GM12878 (cell line): Measurements from ENCODE around the gene HOXD10. TPM values are rescaled to one million over a fixed set of nuclear protein-coding genes. Genes with fewer than 3 reads are reported as not detected.
A peak's percentile ranks its signal among the peaks of the same experiment; 100 is the strongest.

Experiments
- ASH2L ChIP-seq: fragments of 300-600, 200-600 bp; sonication (generic); IDR thresholded peaks from 2 replicates; pipeline ENCODE4 v1.6.1; 2017; ENCODE audit warnings: low read depth, mild to moderate bottlenecking, borderline replicate concordance
- CHD4 ChIP-seq: fragments of 200-600 bp; sonication (generic); IDR thresholded peaks from 2 replicates; pipeline ENCODE4 v1.6.1; 2016; ENCODE audit warnings: mild to moderate bottlenecking
- CREB1 ChIP-seq: IDR thresholded peaks from 2 replicates; pipeline ENCODE4 v1.6.1; 2012; ENCODE audit warnings: low read depth, mild to moderate bottlenecking, inconsistent platforms
- ETV6 ChIP-seq, 2 experiments: fragments of 450-650 bp in 1 of 2; IDR thresholded peaks in 1 of 2; conservative IDR thresholded peaks in 1 of 2; 2 replicates each; pipeline ENCODE4 v1.6.1; 2014; ENCODE audit warnings: antibody characterized with exemption in 1 of 2, borderline replicate concordance in 1 of 2, low read depth in 1 of 2, mild to moderate bottlenecking in 1 of 2, moderate library complexity in 1 of 2
- HCFC1 ChIP-seq: fragments of 150-350 bp; IDR thresholded peaks from 2 replicates; pipeline ENCODE4 v1.6.1; 2014; ENCODE audit warnings: low read length
- IRF4 ChIP-seq: IDR thresholded peaks from 2 replicates; pipeline ENCODE4 v1.6.1; 2011; ENCODE audit warnings: low read depth, low read length
- RUNX3 ChIP-seq: IDR thresholded peaks from 2 replicates; pipeline ENCODE4 v1.6.1; 2012; ENCODE audit warnings: low read length, inconsistent platforms
- SRF ChIP-seq, 2 experiments: IDR thresholded peaks; 2 replicates each; pipeline ENCODE4 v1.6.1; 2011; ENCODE audit warnings: low read depth in 2 of 2, low read length in 2 of 2, mild to moderate bottlenecking in 1 of 2, moderate library complexity in 1 of 2
- YBX1 ChIP-seq: fragments of 450-650 bp; IDR thresholded peaks from 2 replicates; pipeline ENCODE4 v1.6.1; 2016; ENCODE audit warnings: antibody characterized with exemption
- ZNF207 ChIP-seq: fragments of 450-650 bp; IDR thresholded peaks from 2 replicates; pipeline ENCODE4 v1.6.1; 2014; ENCODE audit warnings: antibody characterized with exemption, mild to moderate bottlenecking, borderline replicate concordance
- ZNF384 ChIP-seq: IDR thresholded peaks from 2 replicates; pipeline ENCODE4 v1.6.1; 2012; ENCODE audit warnings: low read depth, mild to moderate bottlenecking, low read length, improper control_type of control experiment, borderline replicate concordance
- ZNF622 ChIP-seq: fragments of 450-650 bp; IDR thresholded peaks from 2 replicates; pipeline ENCODE4 v1.6.1; 2017; ENCODE audit warnings: mild to moderate bottlenecking, inconsistent platforms
- ZZZ3 ChIP-seq: IDR thresholded peaks from 2 replicates; pipeline ENCODE4 v1.6.1; 2011; ENCODE audit warnings: low read depth; ENCODE audit not compliant: control insufficient read depth, insufficient read length
- polyA plus RNA-seq, 11 experiments: library from polyadenylated mRNA; depleted of rRNA in 4 of 11; unstranded in 6 of 11; stranded (reverse) in 5 of 11; fragments of >200 nt; fragmentation: Nextera tagmentation in 4 of 11; fragmentation: Illumina TruSeq in 1 of 11; extraction: Ambion mirVana in 4 of 11; extraction: Trizol in 1 of 11; gene quantifications; 1 replicate in 1 of 11; 2 replicates in 10 of 11; pipeline versions ENCODE4 v1.2.1 to v1.2.3, GENCODE V29; 2011 to 2016; ENCODE audit warnings: inconsistent platforms in 2 of 11, missing spikeins in 2 of 11, low read depth in 1 of 11
- total RNA-seq, 4 experiments: library from RNA; depleted of rRNA in 3 of 4; stranded (reverse); fragments of >200 nt in 3 of 4; fragmentation: Illumina TruSeq in 1 of 4; extraction: Trizol in 1 of 4; gene quantifications; 2 replicates each; pipeline versions ENCODE4 v1.2.1 to v1.2.3, GENCODE V29; 2013 to 2021
- TF ChIP-seq, protein P1 (sequence below): fragments of 450-650 bp; formaldehyde crosslinking; IDR thresholded peaks from 2 replicates; pipeline ENCODE4 v1.5.0; 2022; ENCODE audit warnings: mild to moderate bottlenecking, missing genetic modification characterization
- TF ChIP-seq, protein P2 (sequence below): fragments of 450-650 bp; IDR thresholded peaks from 2 replicates; pipeline ENCODE4 v1.6.1; 2017; ENCODE audit warnings: borderline replicate concordance
- TF ChIP-seq, protein P3 (sequence below): fragments of 450-650 bp; IDR thresholded peaks from 2 replicates; pipeline ENCODE4 v1.6.1; 2017; ENCODE audit warnings: mild to moderate bottlenecking, low read depth, inconsistent platforms; ENCODE audit not compliant: poor library complexity, severe bottlenecking
- TF ChIP-seq, protein P4 (sequence below): fragments of 450-650 bp; IDR thresholded peaks from 2 replicates; pipeline ENCODE4 v1.6.1; 2017; ENCODE audit warnings: low read depth, mild to moderate bottlenecking, moderate library complexity
- TF ChIP-seq, protein P5 (sequence below): fragments of 450-650 bp; conservative IDR thresholded peaks from 2 replicates; pipeline ENCODE4 v1.6.1; 2017; ENCODE audit warnings: mild to moderate bottlenecking, moderate library complexity

The HOXD10 gene
- total and polyA plus RNA-seq, 10 of the 15 experiments (the other 5 are each of a cell fraction or from before 2014, with no cell fraction given) = not detected

DNA sequence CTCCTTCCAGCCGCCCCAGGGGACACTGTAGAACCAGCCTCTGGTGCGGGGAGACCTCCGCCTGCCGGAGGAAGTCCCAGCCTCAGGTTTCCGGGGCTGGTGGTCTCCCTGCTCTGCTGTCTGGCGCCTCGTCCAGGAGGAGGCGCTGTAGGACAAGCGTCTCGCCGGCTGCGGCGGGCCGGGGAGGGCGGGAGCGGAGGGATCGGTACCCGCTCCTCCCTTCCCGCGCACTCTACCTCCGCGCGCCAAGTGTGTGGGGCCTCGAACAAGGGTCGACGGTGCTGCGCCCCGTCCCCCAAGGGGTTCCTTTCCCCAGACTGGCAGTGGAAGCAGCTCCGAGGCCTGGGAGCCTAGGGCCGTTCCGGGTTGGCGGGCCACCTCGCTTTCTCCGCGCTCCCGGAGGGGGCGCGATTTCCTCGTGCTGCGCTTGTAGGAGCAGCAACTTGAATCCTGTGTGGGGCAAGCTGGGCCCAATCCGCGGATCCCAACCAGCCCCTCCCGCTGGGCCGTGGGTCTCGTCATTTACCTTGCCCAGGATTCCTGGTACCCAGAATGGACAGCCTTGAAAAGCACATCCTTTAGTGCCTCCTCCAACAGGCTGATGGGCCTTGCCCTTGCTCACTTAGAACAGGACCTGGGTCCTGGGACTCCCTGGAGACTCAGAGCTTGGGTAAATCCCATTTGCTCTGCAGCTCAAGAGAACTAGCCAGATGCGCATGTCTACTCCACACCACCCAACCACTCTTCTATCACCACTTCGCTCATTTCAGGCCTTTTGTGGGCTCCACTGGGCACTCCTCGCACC is 24.1 kb downstream of the HOXD10 start (continued):
- TF ChIP-seq, protein P1, sequence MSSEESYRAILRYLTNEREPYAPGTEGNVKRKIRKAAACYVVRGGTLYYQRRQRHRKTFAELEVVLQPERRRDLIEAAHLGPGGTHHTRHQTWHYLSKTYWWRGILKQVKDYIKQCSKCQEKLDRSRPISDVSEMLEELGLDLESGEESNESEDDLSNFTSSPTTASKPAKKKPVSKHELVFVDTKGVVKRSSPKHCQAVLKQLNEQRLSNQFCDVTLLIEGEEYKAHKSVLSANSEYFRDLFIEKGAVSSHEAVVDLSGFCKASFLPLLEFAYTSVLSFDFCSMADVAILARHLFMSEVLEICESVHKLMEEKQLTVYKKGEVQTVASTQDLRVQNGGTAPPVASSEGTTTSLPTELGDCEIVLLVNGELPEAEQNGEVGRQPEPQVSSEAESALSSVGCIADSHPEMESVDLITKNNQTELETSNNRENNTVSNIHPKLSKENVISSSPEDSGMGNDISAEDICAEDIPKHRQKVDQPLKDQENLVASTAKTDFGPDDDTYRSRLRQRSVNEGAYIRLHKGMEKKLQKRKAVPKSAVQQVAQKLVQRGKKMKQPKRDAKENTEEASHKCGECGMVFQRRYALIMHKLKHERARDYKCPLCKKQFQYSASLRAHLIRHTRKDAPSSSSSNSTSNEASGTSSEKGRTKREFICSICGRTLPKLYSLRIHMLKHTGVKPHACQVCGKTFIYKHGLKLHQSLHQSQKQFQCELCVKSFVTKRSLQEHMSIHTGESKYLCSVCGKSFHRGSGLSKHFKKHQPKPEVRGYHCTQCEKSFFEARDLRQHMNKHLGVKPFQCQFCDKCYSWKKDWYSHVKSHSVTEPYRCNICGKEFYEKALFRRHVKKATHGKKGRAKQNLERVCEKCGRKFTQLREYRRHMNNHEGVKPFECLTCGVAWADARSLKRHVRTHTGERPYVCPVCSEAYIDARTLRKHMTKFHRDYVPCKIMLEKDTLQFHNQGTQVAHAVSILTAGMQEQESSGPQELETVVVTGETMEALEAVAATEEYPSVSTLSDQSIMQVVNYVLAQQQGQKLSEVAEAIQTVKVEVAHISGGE (CRISPR knock-in tag) = no peak
- TF ChIP-seq, protein P2, sequence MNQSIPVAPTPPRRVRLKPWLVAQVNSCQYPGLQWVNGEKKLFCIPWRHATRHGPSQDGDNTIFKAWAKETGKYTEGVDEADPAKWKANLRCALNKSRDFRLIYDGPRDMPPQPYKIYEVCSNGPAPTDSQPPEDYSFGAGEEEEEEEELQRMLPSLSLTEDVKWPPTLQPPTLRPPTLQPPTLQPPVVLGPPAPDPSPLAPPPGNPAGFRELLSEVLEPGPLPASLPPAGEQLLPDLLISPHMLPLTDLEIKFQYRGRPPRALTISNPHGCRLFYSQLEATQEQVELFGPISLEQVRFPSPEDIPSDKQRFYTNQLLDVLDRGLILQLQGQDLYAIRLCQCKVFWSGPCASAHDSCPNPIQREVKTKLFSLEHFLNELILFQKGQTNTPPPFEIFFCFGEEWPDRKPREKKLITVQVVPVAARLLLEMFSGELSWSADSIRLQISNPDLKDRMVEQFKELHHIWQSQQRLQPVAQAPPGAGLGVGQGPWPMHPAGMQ = no peak
- no peak for TF ChIP-seq YBX1
- no peak for TF ChIP-seq CREB1
- no peak for TF ChIP-seq HCFC1
- no peak for TF ChIP-seq ETV6 (conservative IDR thresholded peaks at IDR 0.05 in 1 of 2, IDR thresholded peaks at IDR 0.05 in 1 of 2; ENCODE audit: borderline replicate concordance in 1 of 2, low read depth in 1 of 2)
- peak; percentile 57 for TF ChIP-seq RUNX3
- TF ChIP-seq ZZZ3 = no peak
- no peak for TF ChIP-seq CHD4
- TF ChIP-seq ZNF207 = no peak
- no peak for TF ChIP-seq ZNF622
- TF ChIP-seq SRF (IDR thresholded peaks at IDR 0.05; ENCODE audit: low read depth in 2 of 2, low read length in 2 of 2) = no peak
- TF ChIP-seq, protein P3, sequence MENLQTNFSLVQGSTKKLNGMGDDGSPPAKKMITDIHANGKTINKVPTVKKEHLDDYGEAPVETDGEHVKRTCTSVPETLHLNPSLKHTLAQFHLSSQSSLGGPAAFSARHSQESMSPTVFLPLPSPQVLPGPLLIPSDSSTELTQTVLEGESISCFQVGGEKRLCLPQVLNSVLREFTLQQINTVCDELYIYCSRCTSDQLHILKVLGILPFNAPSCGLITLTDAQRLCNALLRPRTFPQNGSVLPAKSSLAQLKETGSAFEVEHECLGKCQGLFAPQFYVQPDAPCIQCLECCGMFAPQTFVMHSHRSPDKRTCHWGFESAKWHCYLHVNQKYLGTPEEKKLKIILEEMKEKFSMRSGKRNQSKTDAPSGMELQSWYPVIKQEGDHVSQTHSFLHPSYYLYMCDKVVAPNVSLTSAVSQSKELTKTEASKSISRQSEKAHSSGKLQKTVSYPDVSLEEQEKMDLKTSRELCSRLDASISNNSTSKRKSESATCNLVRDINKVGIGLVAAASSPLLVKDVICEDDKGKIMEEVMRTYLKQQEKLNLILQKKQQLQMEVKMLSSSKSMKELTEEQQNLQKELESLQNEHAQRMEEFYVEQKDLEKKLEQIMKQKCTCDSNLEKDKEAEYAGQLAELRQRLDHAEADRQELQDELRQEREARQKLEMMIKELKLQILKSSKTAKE = no peak
- TF ChIP-seq IRF4 = no peak
- TF ChIP-seq ZNF384 = no peak
- TF ChIP-seq, protein P4, sequence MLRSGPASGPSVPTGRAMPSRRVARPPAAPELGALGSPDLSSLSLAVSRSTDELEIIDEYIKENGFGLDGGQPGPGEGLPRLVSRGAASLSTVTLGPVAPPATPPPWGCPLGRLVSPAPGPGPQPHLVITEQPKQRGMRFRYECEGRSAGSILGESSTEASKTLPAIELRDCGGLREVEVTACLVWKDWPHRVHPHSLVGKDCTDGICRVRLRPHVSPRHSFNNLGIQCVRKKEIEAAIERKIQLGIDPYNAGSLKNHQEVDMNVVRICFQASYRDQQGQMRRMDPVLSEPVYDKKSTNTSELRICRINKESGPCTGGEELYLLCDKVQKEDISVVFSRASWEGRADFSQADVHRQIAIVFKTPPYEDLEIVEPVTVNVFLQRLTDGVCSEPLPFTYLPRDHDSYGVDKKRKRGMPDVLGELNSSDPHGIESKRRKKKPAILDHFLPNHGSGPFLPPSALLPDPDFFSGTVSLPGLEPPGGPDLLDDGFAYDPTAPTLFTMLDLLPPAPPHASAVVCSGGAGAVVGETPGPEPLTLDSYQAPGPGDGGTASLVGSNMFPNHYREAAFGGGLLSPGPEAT = no peak
- TF ChIP-seq, protein P5, sequence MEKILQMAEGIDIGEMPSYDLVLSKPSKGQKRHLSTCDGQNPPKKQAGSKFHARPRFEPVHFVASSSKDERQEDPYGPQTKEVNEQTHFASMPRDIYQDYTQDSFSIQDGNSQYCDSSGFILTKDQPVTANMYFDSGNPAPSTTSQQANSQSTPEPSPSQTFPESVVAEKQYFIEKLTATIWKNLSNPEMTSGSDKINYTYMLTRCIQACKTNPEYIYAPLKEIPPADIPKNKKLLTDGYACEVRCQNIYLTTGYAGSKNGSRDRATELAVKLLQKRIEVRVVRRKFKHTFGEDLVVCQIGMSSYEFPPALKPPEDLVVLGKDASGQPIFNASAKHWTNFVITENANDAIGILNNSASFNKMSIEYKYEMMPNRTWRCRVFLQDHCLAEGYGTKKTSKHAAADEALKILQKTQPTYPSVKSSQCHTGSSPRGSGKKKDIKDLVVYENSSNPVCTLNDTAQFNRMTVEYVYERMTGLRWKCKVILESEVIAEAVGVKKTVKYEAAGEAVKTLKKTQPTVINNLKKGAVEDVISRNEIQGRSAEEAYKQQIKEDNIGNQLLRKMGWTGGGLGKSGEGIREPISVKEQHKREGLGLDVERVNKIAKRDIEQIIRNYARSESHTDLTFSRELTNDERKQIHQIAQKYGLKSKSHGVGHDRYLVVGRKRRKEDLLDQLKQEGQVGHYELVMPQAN = 0 out of 2 replicates have a peak, but pooled peaks have one; percentile 42
- TF ChIP-seq ASH2L = no peak
